ENCODE results near the gene MORN2. TPM values are rescaled to one million over a fixed set of nuclear protein-coding genes. Genes with fewer than 3 reads are reported as not detected.

Gene MORN2
- total RNA-seq, 1 experiment from 2014 or later, result 37.9 TPM

GRCh38 chr2:38889575-38889974, 13.8 kb downstream of the MORN2 start, which contains the start of gene ARHGEF33:
Gene ARHGEF33, plus strand, starts transcription at chr2:38889875. Its CDS starts 29,573 bp downstream, at chr2:38919448.
- no peak for DNase-seq (ENCODE audit: low spot score)

- DNase-seq (ENCODE audit: low spot score), result no peak
These were observed 17.0 kb downstream of the MORN2 start for GRCh38 chr2:38892819-38893218.

GRCh38 chr2:38898256-38898655, 22.5 kb downstream of the MORN2 start:
- DNase-seq (ENCODE audit: low spot score), result no peak

DNA sequence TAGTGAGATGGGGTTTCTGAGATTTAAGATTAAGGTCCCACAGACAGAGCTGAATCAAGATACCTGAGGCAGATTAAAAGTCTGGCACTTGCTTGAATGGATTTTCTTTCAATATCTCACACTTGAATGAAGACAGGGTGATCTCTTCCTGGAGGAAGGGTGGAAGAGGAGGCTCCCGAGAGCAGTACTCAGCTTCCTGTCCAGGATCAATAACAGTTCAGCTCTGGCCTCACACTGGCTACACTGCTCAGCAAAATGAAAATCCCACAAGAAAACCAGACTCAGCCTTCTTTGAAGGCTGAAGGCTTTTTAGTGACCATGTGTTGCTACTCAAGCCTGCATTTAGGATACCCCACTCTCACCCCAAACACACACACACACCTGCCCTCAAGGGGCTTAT, 24.9 kb downstream of the MORN2 start:
- DNase-seq (ENCODE audit: low spot score), result no peak

- no peak for DNase-seq (ENCODE audit: low spot score)
These were observed 29.5 kb downstream of the MORN2 start for GRCh38 chr2:38905251-38905650.

- DNase-seq (ENCODE audit: low spot score), result no peak
These were observed 31.5 kb downstream of the MORN2 start for GRCh38 chr2:38907242-38907641.

DNA sequence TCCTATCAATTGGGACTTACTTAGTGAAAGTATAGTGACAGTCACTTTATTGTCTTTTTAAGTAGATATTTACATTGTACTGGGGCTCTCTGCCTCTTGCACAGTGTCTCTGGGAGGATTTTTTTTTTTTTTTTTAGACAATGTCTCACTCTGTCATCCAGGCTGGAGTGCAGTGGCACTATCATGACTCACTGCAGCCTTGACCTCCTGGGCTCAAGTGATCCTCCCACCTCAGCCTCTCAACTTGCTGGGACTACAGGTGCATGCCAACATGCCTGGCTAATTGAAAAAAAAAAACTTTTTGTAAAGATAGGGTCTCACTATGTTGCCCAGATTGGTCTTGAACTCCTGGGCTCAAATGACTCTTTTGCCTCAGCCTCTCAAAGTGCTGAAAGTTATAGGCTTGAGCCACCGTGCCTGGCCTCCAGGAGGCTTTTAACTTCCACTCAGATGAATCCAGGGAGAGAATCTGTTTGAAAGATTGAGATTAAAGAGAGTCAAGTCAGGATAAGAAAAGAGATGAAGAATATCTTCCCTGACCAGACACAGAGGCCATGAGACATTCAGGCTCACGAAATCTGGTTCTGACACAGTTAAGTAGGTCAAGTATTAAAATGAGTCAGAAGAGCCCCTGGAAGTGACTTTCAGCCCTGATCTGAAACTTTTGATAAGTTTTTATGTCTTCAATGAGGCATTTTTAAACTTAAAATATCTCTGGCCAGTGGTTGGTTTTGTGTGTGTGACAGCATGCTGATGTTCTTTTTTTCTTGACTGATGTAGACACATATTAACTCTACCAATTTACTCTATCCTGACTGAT, 32.2 kb downstream of the MORN2 start:
- DNase-seq (ENCODE audit: low spot score), result no peak

DNA sequence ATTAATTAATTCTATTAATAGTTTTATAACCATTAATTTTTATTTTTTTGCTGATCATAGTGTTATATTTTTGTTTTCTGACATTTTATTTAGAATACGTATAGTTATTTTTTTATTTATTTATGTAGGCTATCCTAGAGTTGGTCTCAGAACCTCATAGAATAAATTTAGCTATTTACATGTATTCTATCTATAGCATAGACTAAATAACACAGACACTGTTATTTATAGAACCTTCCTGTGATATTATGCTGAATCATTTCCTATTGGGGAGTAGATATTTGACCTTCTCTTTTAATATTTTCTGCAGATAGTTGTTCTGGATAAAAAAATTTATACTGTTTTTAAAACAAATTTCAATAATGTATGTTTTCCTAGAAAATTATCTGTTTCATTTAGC, 34.1 kb downstream of the MORN2 start:
- DNase-seq (ENCODE audit: low spot score), result no peak

- no peak for DNase-seq (ENCODE audit: low spot score)
These were observed 35.4 kb downstream of the MORN2 start for GRCh38 chr2:38911191-38911590.

- DNase-seq (ENCODE audit: low spot score), result no peak
These were observed 36.8 kb downstream of the MORN2 start for GRCh38 chr2:38912619-38913018.

GRCh38 chr2:38922389-38922788, 46.6 kb downstream of the MORN2 start:
- DNase-seq (ENCODE audit: low spot score), result no peak

DNA sequence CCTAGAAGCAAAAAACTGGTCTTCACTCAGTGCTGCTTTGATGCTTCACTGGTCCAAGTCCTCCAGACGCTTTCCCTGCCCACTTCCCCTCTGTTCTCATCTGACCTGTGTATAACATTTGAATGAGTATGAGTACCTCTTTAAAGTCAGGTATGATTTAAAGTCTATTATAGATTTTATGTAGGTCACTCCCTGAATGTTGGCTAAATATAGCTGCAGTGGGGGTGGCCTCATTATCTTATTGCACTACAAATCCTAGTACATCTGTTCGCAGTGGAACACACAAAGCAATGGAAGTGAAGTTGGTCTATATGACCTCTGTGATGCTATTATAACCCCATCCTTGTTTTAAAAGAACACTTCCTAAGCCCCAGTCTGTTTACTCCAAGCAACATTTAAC, 47.1 kb downstream of the MORN2 start:
- DNase-seq (ENCODE audit: low spot score), result no peak

- no peak for DNase-seq (ENCODE audit: low spot score)
These were observed 50.2 kb downstream of the MORN2 start for GRCh38 chr2:38925982-38926381.

GRCh38 chr2:38930600-38930999, 54.8 kb downstream of the MORN2 start:
- DNase-seq (ENCODE audit: low spot score), result no peak

Other genes with a start within 250 kb of the MORN2 start
- gene GALM, start 209.9 kb upstream of the MORN2 start, total RNA-seq (2014; rRNA removed; shearing (Covaris generic)), result not detected in 2 replicates
- 308 and 364 TPM in 2 replicates for gene SRSF7, start 124.6 kb upstream of the MORN2 start, total RNA-seq (2014; rRNA removed; shearing (Covaris generic))
- 16.3 and 31.3 TPM in 2 replicates for gene GEMIN6, start 97.8 kb upstream of the MORN2 start, total RNA-seq (2014; rRNA removed; shearing (Covaris generic))
- gene DHX57, start within 50 bp of the MORN2 start, total RNA-seq (2014; rRNA removed; shearing (Covaris generic)), result 6.7 and 14.3 TPM in 2 replicates
- gene ARHGEF33, start 13.9 kb downstream of the MORN2 start, total RNA-seq (2014; rRNA removed; shearing (Covaris generic)), result not detected in 2 replicates
- 14.3 and 25.8 TPM in 2 replicates for gene SOS1, start 245.1 kb downstream of the MORN2 start, total RNA-seq (2014; rRNA removed; shearing (Covaris generic))